ENCODE measurements around the gene MORN4.
"Not testable (repeated sequence)": the region's sequence is repeated elsewhere in the genome, so short reads cannot be mapped to it uniquely, and the experiment has no call there.

Gene MORN4

GRCh38 chr10:97640868-97641811 is 7.8 kb upstream of the MORN4 start:
- DNase-seq, result peak; percentile 19

GRCh38 chr10:97640174-97640867 is 7.0 kb upstream of the MORN4 start, which contains the start of gene PI4K2A:
TSS of gene PI4K2A (plus strand) at chr10:97640671. CDS start at chr10:97640743, 72 bp downstream.
- peak; percentile 99 for DNase-seq

GRCh38 chr10:97639090-97639489 is 5.8 kb upstream of the MORN4 start:
- not testable (repeated sequence) for DNase-seq

- no peak for DNase-seq
Observed at GRCh38 chr10:97635577-97635976, 2.3 kb upstream of the MORN4 start.

GRCh38 chr10:97633921-97634320 is 621 bp upstream of the MORN4 start:
- peak; percentile 50 for DNase-seq

GRCh38 chr10:97631098-97631497 is 2.2 kb downstream of the MORN4 start:
- DNase-seq, result no peak

- DNase-seq, result no peak
Observed at GRCh38 chr10:97629289-97629688, 4.0 kb downstream of the MORN4 start.

GRCh38 chr10:97628228-97628627 is 5.1 kb downstream of the MORN4 start:
- no peak for DNase-seq

- DNase-seq, result no peak
Observed at GRCh38 chr10:97627731-97628130, 5.6 kb downstream of the MORN4 start.

- DNase-seq, result no peak
Observed at GRCh38 chr10:97623277-97623676, 10.0 kb downstream of the MORN4 start.

GRCh38 chr10:97618733-97619132 is 14.6 kb downstream of the MORN4 start:
- no peak for DNase-seq

GRCh38 chr10:97618285-97618684 is 15.0 kb downstream of the MORN4 start:
- DNase-seq, result no peak

- peak; percentile 4 for DNase-seq
Observed at GRCh38 chr10:97612386-97612785, 20.9 kb downstream of the MORN4 start.

GRCh38 chr10:97611473-97611872 is 21.8 kb downstream of the MORN4 start:
- DNase-seq, result no peak

- DNase-seq, result no peak
Observed at GRCh38 chr10:97608991-97609561, 24.2 kb downstream of the MORN4 start.

GRCh38 chr10:97607095-97607636 is 26.1 kb downstream of the MORN4 start:
- DNase-seq, result no peak

GRCh38 chr10:97601268-97602215 is 31.8 kb downstream of the MORN4 start:
- DNase-seq, result no peak

- DNase-seq, result no peak
Observed at GRCh38 chr10:97600616-97601015, 32.7 kb downstream of the MORN4 start.

GRCh38 chr10:97599272-97599619 is 34.1 kb downstream of the MORN4 start:
- no peak for DNase-seq

GRCh38 chr10:97598407-97599271 is 34.7 kb downstream of the MORN4 start:
- no peak for DNase-seq

- DNase-seq, result no peak
Observed at GRCh38 chr10:97597778-97598177, 35.5 kb downstream of the MORN4 start.
